ENCODE data around the gene TRIB2.

The TRIB2 gene

DNA sequence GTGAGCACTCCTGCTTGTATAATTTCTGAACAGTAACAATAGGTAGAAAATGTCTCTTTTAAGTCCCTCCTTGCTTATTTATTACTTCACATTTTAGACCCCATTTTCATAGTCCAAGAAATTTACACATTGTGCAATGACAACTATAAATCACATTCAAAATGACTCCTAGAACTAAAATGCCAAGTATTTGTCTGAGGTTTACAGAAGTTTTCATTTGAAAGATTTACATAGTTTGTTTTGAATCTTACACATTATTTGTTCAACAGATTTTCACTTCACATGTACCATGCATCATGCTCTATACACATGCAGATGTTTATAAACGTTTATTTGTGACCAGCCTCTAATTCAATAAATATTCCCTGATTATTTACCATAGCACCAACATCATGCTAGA is 15.7 kb upstream of the TRIB2 start:
- WGBS, 2 experiments (ENCODE audit: insufficient coverage in 2 of 2): 100% methylated on average over 1 of the region's 1 CpG; no CpG with 5 or more reads in 1 of the 2 experiments

DNA sequence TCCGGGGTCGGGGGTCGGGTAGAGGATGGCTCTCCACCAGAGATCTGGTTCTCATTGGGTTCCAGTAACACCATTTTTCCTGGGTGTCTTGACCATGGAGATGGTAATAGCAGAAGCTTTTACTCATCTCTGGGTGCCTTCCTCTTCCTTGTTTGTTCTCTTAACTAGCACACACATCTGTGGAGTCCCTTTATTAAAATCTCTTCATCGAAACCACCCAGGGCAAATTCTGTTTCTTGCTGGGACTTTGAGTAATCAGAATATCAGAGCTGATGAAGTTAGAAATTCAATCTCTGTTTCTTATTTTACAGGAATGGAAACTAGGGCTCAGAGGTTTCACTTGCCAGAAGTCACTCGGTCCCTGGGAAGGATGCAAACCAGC is 15.0 kb upstream of the TRIB2 start:
- WGBS, 2 experiments (ENCODE audit: insufficient coverage in 2 of 2): 92 to 100% methylated on average over 3 to 5 of the region's 5 CpGs
- Histone ChIP-seq H3K27ac (ENCODE audit: low read depth, low read length, severe bottlenecking) (no peak overlapping the region), H3K36me3 (ENCODE audit: control insufficient read depth, insufficient read depth, low read length) (no peaks in the 10 kb centered on the region), H3K9me3 (ENCODE audit: control insufficient read depth, low read length) (peaks cover 11% of the 10 kb centered on the region), H3K4me1 (ENCODE audit: control insufficient read depth, insufficient read depth, low read length, poor library complexity, severe bottlenecking) (no peaks in the 10 kb centered on the region), H3K4me3 (ENCODE audit: extremely low read depth, insufficient read depth, low read length, poor library complexity, severe bottlenecking) (no peak overlapping the region)

More for the DNA sequence above, 15.7 kb upstream of the TRIB2 start:
- H3K4me3 ChIP-seq (ENCODE audit: extremely low read depth, insufficient read depth, low read length, poor library complexity, severe bottlenecking): no peak overlapping the region
- H3K4me1 ChIP-seq (ENCODE audit: control insufficient read depth, insufficient read depth, low read length, poor library complexity, severe bottlenecking): no peaks in the 10 kb centered on the region
- H3K9me3 ChIP-seq (ENCODE audit: control insufficient read depth, low read length): peaks cover 11% of the 10 kb centered on the region
- no peaks in the 10 kb centered on the region for H3K36me3 ChIP-seq (ENCODE audit: control insufficient read depth, insufficient read depth, low read length)
- H3K27ac ChIP-seq (ENCODE audit: low read depth, low read length, severe bottlenecking): no peak overlapping the region

- 92% methylated on average over 1 of the region's 7 CpGs; no CpG with 5 or more reads in 1 of the 2 experiments for WGBS, 2 experiments (ENCODE audit: insufficient coverage in 2 of 2)
- H3K4me3 ChIP-seq (ENCODE audit: extremely low read depth, insufficient read depth, low read length, poor library complexity, severe bottlenecking): no peak overlapping the region
- H3K9me3 ChIP-seq (ENCODE audit: control insufficient read depth, low read length): peaks cover 11% of the 10 kb centered on the region
- H3K4me1 ChIP-seq (ENCODE audit: control insufficient read depth, insufficient read depth, low read length, poor library complexity, severe bottlenecking): no peaks in the 10 kb centered on the region
- no peak overlapping the region for H3K27ac ChIP-seq (ENCODE audit: low read depth, low read length, severe bottlenecking)
- no peaks in the 10 kb centered on the region for H3K36me3 ChIP-seq (ENCODE audit: control insufficient read depth, insufficient read depth, low read length)
Measured at GRCh38 chr2:12702168-12703121, 14.3 kb upstream of the TRIB2 start.

- H3K36me3 ChIP-seq (ENCODE audit: control insufficient read depth, insufficient read depth, low read length): no peaks in the 10 kb centered on the region
- no peak overlapping the region for H3K4me3 ChIP-seq (ENCODE audit: extremely low read depth, insufficient read depth, low read length, poor library complexity, severe bottlenecking)
- H3K4me1 ChIP-seq (ENCODE audit: control insufficient read depth, insufficient read depth, low read length, poor library complexity, severe bottlenecking): no peaks in the 10 kb centered on the region
- no peak overlapping the region for H3K27ac ChIP-seq (ENCODE audit: low read depth, low read length, severe bottlenecking)
- peaks cover 11% of the 10 kb centered on the region for H3K9me3 ChIP-seq (ENCODE audit: control insufficient read depth, low read length)
Measured at GRCh38 chr2:12704378-12704777, 12.4 kb upstream of the TRIB2 start.

- Histone ChIP-seq H3K4me3 (ENCODE audit: extremely low read depth, insufficient read depth, low read length, poor library complexity, severe bottlenecking) (no peak overlapping the region), H3K36me3 (ENCODE audit: control insufficient read depth, insufficient read depth, low read length) (no peaks in the 10 kb centered on the region), H3K27ac (ENCODE audit: low read depth, low read length, severe bottlenecking) (no peak overlapping the region), H3K9me3 (ENCODE audit: control insufficient read depth, low read length) (peaks cover 11% of the 10 kb centered on the region), H3K4me1 (ENCODE audit: control insufficient read depth, insufficient read depth, low read length, poor library complexity, severe bottlenecking) (no peaks in the 10 kb centered on the region)
- WGBS, 2 experiments (ENCODE audit: insufficient coverage in 2 of 2): 88 to 89% methylated on average over 1 of the region's 1 CpG
Measured at GRCh38 chr2:12705230-12705629, 11.5 kb upstream of the TRIB2 start.

DNA sequence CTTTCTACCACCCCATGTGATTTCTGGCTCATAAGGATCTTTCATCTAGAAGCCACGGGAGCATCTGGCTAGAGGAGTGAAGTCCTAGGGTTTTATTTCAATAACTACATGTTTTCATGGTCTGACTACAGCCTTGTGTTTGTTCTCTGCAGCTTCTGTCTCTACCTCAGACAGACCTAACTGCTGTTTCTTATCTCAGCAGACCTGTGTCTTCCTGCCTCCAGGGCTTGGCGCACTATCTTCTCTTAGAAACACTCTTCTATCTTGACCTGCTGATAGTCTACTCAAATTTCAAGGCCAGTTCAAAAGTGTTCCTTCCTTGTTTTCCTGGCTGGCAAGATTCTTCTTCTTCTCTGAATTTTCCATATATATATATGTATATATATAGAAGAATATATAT is 11.0 kb upstream of the TRIB2 start:
- no peak overlapping the region for H3K27ac ChIP-seq (ENCODE audit: low read depth, low read length, severe bottlenecking)
- no peak overlapping the region for H3K4me3 ChIP-seq (ENCODE audit: extremely low read depth, insufficient read depth, low read length, poor library complexity, severe bottlenecking)
- no peaks in the 10 kb centered on the region for H3K4me1 ChIP-seq (ENCODE audit: control insufficient read depth, insufficient read depth, low read length, poor library complexity, severe bottlenecking)
- WGBS, 2 experiments (ENCODE audit: insufficient coverage in 2 of 2): 100% methylated on average over 1 of the region's 2 CpGs
- H3K9me3 ChIP-seq (ENCODE audit: control insufficient read depth, low read length): peaks cover 11% of the 10 kb centered on the region
- no peaks in the 10 kb centered on the region for H3K36me3 ChIP-seq (ENCODE audit: control insufficient read depth, insufficient read depth, low read length)

GRCh38 chr2:12708508-12709206 is 8.1 kb upstream of the TRIB2 start:
- no peak overlapping the region for H3K4me3 ChIP-seq (ENCODE audit: extremely low read depth, insufficient read depth, low read length, poor library complexity, severe bottlenecking)
- no peaks in the 10 kb centered on the region for H3K4me1 ChIP-seq (ENCODE audit: control insufficient read depth, insufficient read depth, low read length, poor library complexity, severe bottlenecking)
- H3K27ac ChIP-seq (ENCODE audit: low read depth, low read length, severe bottlenecking): no peak overlapping the region
- WGBS, 2 experiments (ENCODE audit: insufficient coverage in 2 of 2): 89 to 95% methylated on average over 7 of the region's 8 CpGs
- H3K36me3 ChIP-seq (ENCODE audit: control insufficient read depth, insufficient read depth, low read length): no peaks in the 10 kb centered on the region
- H3K9me3 ChIP-seq (ENCODE audit: control insufficient read depth, low read length): peaks cover 11% of the 10 kb centered on the region

DNA sequence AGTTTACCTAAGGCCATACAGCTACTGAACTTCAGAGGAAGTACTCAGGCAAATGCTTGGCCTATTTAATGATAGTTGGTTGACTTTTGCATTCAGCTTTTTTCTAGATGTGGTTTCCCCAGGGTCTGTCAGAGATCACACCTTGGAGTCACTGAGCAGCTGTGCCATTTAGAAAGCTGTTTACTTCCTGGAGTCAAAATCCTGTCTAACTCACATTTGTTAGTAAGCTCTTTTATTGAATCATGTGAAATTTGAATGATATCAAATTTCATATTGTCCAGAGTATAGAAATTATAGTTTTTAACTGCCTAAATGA is 7.6 kb upstream of the TRIB2 start:
- Histone ChIP-seq H3K27ac (ENCODE audit: low read depth, low read length, severe bottlenecking) (no peak overlapping the region), H3K9me3 (ENCODE audit: control insufficient read depth, low read length) (peaks cover 11% of the 10 kb centered on the region), H3K4me3 (ENCODE audit: extremely low read depth, insufficient read depth, low read length, poor library complexity, severe bottlenecking) (no peak overlapping the region), H3K36me3 (ENCODE audit: control insufficient read depth, insufficient read depth, low read length) (no peaks in the 10 kb centered on the region), H3K4me1 (ENCODE audit: control insufficient read depth, insufficient read depth, low read length, poor library complexity, severe bottlenecking) (no peaks in the 10 kb centered on the region)

- Histone ChIP-seq H3K4me1 (ENCODE audit: control insufficient read depth, insufficient read depth, low read length, poor library complexity, severe bottlenecking) (peaks cover 5% of the 10 kb centered on the region), H3K27ac (ENCODE audit: low read depth, low read length, severe bottlenecking) (no peak overlapping the region), H3K9me3 (ENCODE audit: control insufficient read depth, low read length) (peaks cover 4% of the 10 kb centered on the region), H3K36me3 (ENCODE audit: control insufficient read depth, insufficient read depth, low read length) (no peaks in the 10 kb centered on the region), H3K4me3 (ENCODE audit: extremely low read depth, insufficient read depth, low read length, poor library complexity, severe bottlenecking) (no peak overlapping the region)
- 87% methylated on average over 3 of the region's 4 CpGs; no CpG with 5 or more reads in 1 of the 2 experiments for WGBS, 2 experiments (ENCODE audit: insufficient coverage in 2 of 2)
Measured at GRCh38 chr2:12710301-12710700, 6.4 kb upstream of the TRIB2 start.

GRCh38 chr2:12711339-12711738 is 5.4 kb upstream of the TRIB2 start:
- Histone ChIP-seq H3K36me3 (ENCODE audit: control insufficient read depth, insufficient read depth, low read length) (no peaks in the 10 kb centered on the region), H3K4me3 (ENCODE audit: extremely low read depth, insufficient read depth, low read length, poor library complexity, severe bottlenecking) (no peak overlapping the region), H3K4me1 (ENCODE audit: control insufficient read depth, insufficient read depth, low read length, poor library complexity, severe bottlenecking) (peaks cover 11% of the 10 kb centered on the region), H3K27ac (ENCODE audit: low read depth, low read length, severe bottlenecking) (no peak overlapping the region), H3K9me3 (ENCODE audit: control insufficient read depth, low read length) (no peaks in the 10 kb centered on the region)
- WGBS, 2 experiments (ENCODE audit: insufficient coverage in 2 of 2): no CpG with 5 or more reads among the region's 1 CpG

- H3K9me3 ChIP-seq (ENCODE audit: control insufficient read depth, low read length): no peaks in the 10 kb centered on the region
- WGBS, 2 experiments (ENCODE audit: insufficient coverage in 2 of 2): 88 to 100% methylated on average over 3 of the region's 8 CpGs
- peaks cover 11% of the 10 kb centered on the region for H3K4me1 ChIP-seq (ENCODE audit: control insufficient read depth, insufficient read depth, low read length, poor library complexity, severe bottlenecking)
- H3K36me3 ChIP-seq (ENCODE audit: control insufficient read depth, insufficient read depth, low read length): no peaks in the 10 kb centered on the region
- no peak overlapping the region for H3K27ac ChIP-seq (ENCODE audit: low read depth, low read length, severe bottlenecking)
- H3K4me3 ChIP-seq (ENCODE audit: extremely low read depth, insufficient read depth, low read length, poor library complexity, severe bottlenecking): no peak overlapping the region
Measured at GRCh38 chr2:12712881-12713280, 3.9 kb upstream of the TRIB2 start.

All from mesodermal cell (in vitro differentiated cells).